T-cell (primary cell): ENCODE measurements around the gene NCAPD2. TPM values are rescaled to one million over a fixed set of nuclear protein-coding genes. Genes with fewer than 3 reads are reported as not detected.

Experiments used
- ATAC-seq, 4 experiments: fragments of 200-7000 bp in 3 of 4; fragments of 150-1000 bp in 1 of 4; cut with Tn5 transposase; replicated peaks in 1 of 4; 1 replicate in 3 of 4; 2 replicates in 1 of 4; pipeline ENCODE4 v1.10.0; 2021; ENCODE audit warnings: moderate library complexity in 3 of 4, mild to moderate bottlenecking in 2 of 4, moderate number of reproducible peaks in 1 of 4
- CTCF ChIA-PET, 2 donors: fragments of 300-600 bp; sonication (Branson Sonifier 250); formaldehyde crosslinking; loops; one replicate each; lab custom pipeline; 2022; ENCODE audit warnings: antibody characterized with exemption in 2 of 2; lab: Charles Lee
- POLR2A ChIA-PET, 2 donors: fragments of 300-600 bp; sonication (Branson Sonifier 250); formaldehyde crosslinking; loops; one replicate each; lab custom pipeline; 2022; ENCODE audit warnings: antibody characterized with exemption in 2 of 2; lab: Charles Lee
- DNase-seq, 35 experiments: peaks; one replicate each; pipeline versions ENCODE4 v3.0.0 to v3.0.0-alpha.2; 2013 to 2023
- H3K27ac ChIP-seq: one replicate; pipeline ENCODE4 v1.5.1; 2013; ENCODE audit warnings: low read length
- H3K27me3 ChIP-seq, 2 experiments: replicated peaks in 1 of 2; 1 replicate in 1 of 2; 2 replicates in 1 of 2; pipeline versions ENCODE4 v1.6.1 to v1.7.0; 2013; ENCODE audit warnings: low read length in 1 of 2, mixed read lengths in 1 of 2; ENCODE audit not compliant: control insufficient read depth in 2 of 2, insufficient read depth in 2 of 2; ENCODE audit errors: extremely low read depth in 1 of 2
- H3K36me3 ChIP-seq, 2 donors: 1 replicate in 1 of 2; 2 replicates in 1 of 2; pipeline versions ENCODE4 v1.6.1 to v1.7.0; 2013; ENCODE audit warnings: low read length in 1 of 2; ENCODE audit not compliant: control insufficient read depth in 2 of 2, insufficient read depth in 1 of 2; ENCODE audit errors: extremely low read depth in 1 of 2
- H3K4me1 ChIP-seq, 2 experiments: 1 replicate in 1 of 2; 2 replicates in 1 of 2; pipeline versions ENCODE4 v1.6.1 to v1.7.0; 2013; ENCODE audit warnings: low read length in 2 of 2, mixed read lengths in 1 of 2; ENCODE audit not compliant: insufficient read depth in 2 of 2, control insufficient read depth in 1 of 2; ENCODE audit errors: extremely low read depth in 1 of 2
- H3K4me3 ChIP-seq, 2 donors: 1 replicate in 1 of 2; 2 replicates in 1 of 2; pipeline versions ENCODE4 v1.5.1 to v1.7.0; 2013; ENCODE audit warnings: mild to moderate bottlenecking in 2 of 2, low read length in 1 of 2, moderate library complexity in 1 of 2; ENCODE audit not compliant: control insufficient read depth in 1 of 2; ENCODE audit errors: extremely low read depth in 1 of 2
- H3K9me3 ChIP-seq: 2 replicates; pipeline ENCODE4 v1.7.0; 2013
- H3K27ac Mint-ChIP-seq, 2 donors: one replicate each; pipeline ENCODE4 v1.8.0; 2020 to 2021; ENCODE audit warnings: mild to moderate bottlenecking in 2 of 2, mixed read lengths in 2 of 2
- H3K27me3 Mint-ChIP-seq, 2 donors: one replicate each; pipeline ENCODE4 v1.8.0; 2021 to 2022; ENCODE audit warnings: mixed read lengths in 2 of 2
- H3K36me3 Mint-ChIP-seq: one replicate; pipeline ENCODE4 v1.8.0; 2021; ENCODE audit warnings: mixed read lengths
- H3K4me1 Mint-ChIP-seq, 3 donors: one replicate each; pipeline ENCODE4 v1.8.0; 2020 to 2022; ENCODE audit warnings: mixed read lengths in 3 of 3, mild to moderate bottlenecking in 1 of 3
- H3K4me3 Mint-ChIP-seq, 3 donors: one replicate each; pipeline ENCODE4 v1.8.0; 2020 to 2022; ENCODE audit warnings: mild to moderate bottlenecking in 3 of 3, mixed read lengths in 3 of 3, moderate library complexity in 3 of 3
- H3K9me3 Mint-ChIP-seq, 3 donors: one replicate each; pipeline ENCODE4 v1.8.0; 2020 to 2022; ENCODE audit warnings: mixed read lengths in 3 of 3
- WGBS: methylation state at CpG from one replicate; pipeline ENCODE4 v1.1.5; 2013; ENCODE audit warnings: missing lambda C conversion rate; ENCODE audit not compliant: insufficient coverage; 5-methylcytosine and 5-hydroxymethylcytosine counted together
- total RNA-seq, 35 experiments: library from RNA in 6 of 35; stranded (reverse) in 6 of 35; fragments of 120-200 nt in 1 of 35; gene quantifications; one replicate each; pipeline versions ENCODE4 v1.2.1 to v1.2.4 and lab custom pipeline; 2013 to 2026

Gene NCAPD2
- total RNA-seq, 5 donors from 2014 or later (not counting 1 experiment from before 2014, with no cell fraction given), result 32.8 to 43.8 (median 40.7) TPM

- no peaks in the 10 kb centered on the region for H3K27me3 ChIP-seq
- ChIA-PET CTCF (no interaction called here), POLR2A (interaction anchor here in 1 of 2 donors (0.7 kb wide), 1 partner anchor 19 kb away, joined by 3 read pairs; no protein-coding TSS in a partner anchor)
- Mint-ChIP-seq H3K4me1 (no peaks in the 10 kb centered on the region), H3K27ac (peak overlapping the region in 1 of 2 donors; percentile 55), H3K36me3 (peaks cover 63% of the 10 kb centered on the region), H3K27me3 (no peaks in the 10 kb centered on the region), H3K4me3 (no peak overlapping the region), H3K9me3 (no peaks in the 10 kb centered on the region)
- no CpG with 5 or more reads among the region's 3 CpGs for WGBS
- ATAC-seq (no peak), DNase-seq (no peak)
- H3K4me1 ChIP-seq, result no peaks in the 10 kb centered on the region
- H3K36me3 ChIP-seq, result peaks cover 15 to 83% of the 10 kb centered on the region in 2 donors
- no peak overlapping the region for H3K4me3 ChIP-seq
- H3K27ac ChIP-seq, result no peak overlapping the region
- no peaks in the 10 kb centered on the region for H3K9me3 ChIP-seq
Observed at GRCh38 chr12:6520186-6520585, 26.3 kb downstream of the NCAPD2 start.

GRCh38 chr12:6522193-6522592, 28.3 kb downstream of the NCAPD2 start:
- H3K9me3 ChIP-seq, result no peaks in the 10 kb centered on the region
- H3K27me3 Mint-ChIP-seq, result no peaks in the 10 kb centered on the region
- CTCF ChIA-PET, result no interaction called here
- H3K36me3 ChIP-seq, result peaks cover 20 to 86% of the 10 kb centered on the region in 2 donors
- no peaks in the 10 kb centered on the region for H3K27me3 ChIP-seq
- DNase-seq, result no peak
- no peak overlapping the region for H3K27ac Mint-ChIP-seq
- H3K4me3 ChIP-seq, result no peak overlapping the region
- POLR2A ChIA-PET, result no interaction called here
- H3K27ac ChIP-seq, result no peak overlapping the region
- H3K9me3 Mint-ChIP-seq, result no peaks in the 10 kb centered on the region
- WGBS, result 80% methylated on average over 5 of the region's 10 CpGs
- H3K36me3 Mint-ChIP-seq, result peaks cover 66% of the 10 kb centered on the region
- no peak for ATAC-seq
- H3K4me1 ChIP-seq, result no peaks in the 10 kb centered on the region
- no peaks in the 10 kb centered on the region for H3K4me1 Mint-ChIP-seq
- no peak overlapping the region for H3K4me3 Mint-ChIP-seq

GRCh38 chr12:6523708-6524107, 29.8 kb downstream of the NCAPD2 start:
- no peaks in the 10 kb centered on the region for H3K9me3 Mint-ChIP-seq
- H3K36me3 Mint-ChIP-seq, result peaks cover 74% of the 10 kb centered on the region
- CTCF ChIA-PET, result interaction anchor here (0.7 to 1.1 kb wide), 2 partner anchors 28 to 1400 kb away, joined by 3 read pairs; no protein-coding TSS in a partner anchor
- H3K27me3 Mint-ChIP-seq, result no peaks in the 10 kb centered on the region
- peak overlapping the region in 1 of 2 donors; percentile 58 for H3K27ac Mint-ChIP-seq
- no peak overlapping the region for H3K27ac ChIP-seq
- ATAC-seq, result no peak
- POLR2A ChIA-PET, result no interaction called here
- no peaks in the 10 kb centered on the region for H3K4me1 Mint-ChIP-seq
- no peaks in the 10 kb centered on the region for H3K9me3 ChIP-seq
- WGBS, result 80% methylated on average over 1 of the region's 3 CpGs
- H3K36me3 ChIP-seq, result peaks cover 30 to 93% of the 10 kb centered on the region in 2 donors
- no peaks in the 10 kb centered on the region for H3K27me3 ChIP-seq
- no peak overlapping the region for H3K4me3 ChIP-seq
- no peaks in the 10 kb centered on the region for H3K4me1 ChIP-seq
- H3K4me3 Mint-ChIP-seq, result no peak overlapping the region
- DNase-seq, result no peak

- peaks cover 78% of the 10 kb centered on the region for H3K36me3 Mint-ChIP-seq
Observed at GRCh38 chr12:6524648-6525047, 30.7 kb downstream of the NCAPD2 start.

GRCh38 chr12:6526201-6526600, 32.3 kb downstream of the NCAPD2 start:
- WGBS, result 100% methylated on average over 5 of the region's 7 CpGs
- H3K9me3 ChIP-seq, result no peaks in the 10 kb centered on the region
- H3K4me1 ChIP-seq, result no peaks in the 10 kb centered on the region
- H3K27me3 ChIP-seq, result no peaks in the 10 kb centered on the region
- Mint-ChIP-seq H3K9me3 (no peaks in the 10 kb centered on the region), H3K4me1 (peaks cover 0 to 2% (median 1%) of the 10 kb centered on the region in 3 donors), H3K27me3 (no peaks in the 10 kb centered on the region), H3K4me3 (no peak overlapping the region), H3K36me3 (peaks cover 85% of the 10 kb centered on the region), H3K27ac (no peak overlapping the region)
- no peak overlapping the region for H3K4me3 ChIP-seq
- peaks cover 34 to 96% of the 10 kb centered on the region in 2 donors for H3K36me3 ChIP-seq
- no peak for ATAC-seq
- POLR2A ChIA-PET, result no interaction called here
- CTCF ChIA-PET, result interaction anchor here in 1 of 2 donors (0.6 kb wide), 1 partner anchor 45 kb away, joined by 3 read pairs; no protein-coding TSS in a partner anchor
- no peak for DNase-seq
- no peak overlapping the region for H3K27ac ChIP-seq

More at GRCh38 chr12:6524648-6525047, 30.7 kb downstream of the NCAPD2 start:
- no peaks in the 10 kb centered on the region for H3K4me1 ChIP-seq
- no peak overlapping the region for H3K4me3 Mint-ChIP-seq
- ChIA-PET CTCF (interaction anchor here in 1 of 2 donors (1.1 kb wide), 1 partner anchor 27 kb away, joined by 3 read pairs; no protein-coding TSS in a partner anchor), POLR2A (no interaction called here)
- no peaks in the 10 kb centered on the region for H3K4me1 Mint-ChIP-seq
- no peaks in the 10 kb centered on the region for H3K9me3 Mint-ChIP-seq
- no peak overlapping the region for H3K27ac ChIP-seq
- H3K27me3 ChIP-seq, result no peaks in the 10 kb centered on the region
- H3K27ac Mint-ChIP-seq, result no peak overlapping the region
- WGBS, result 100% methylated on average over 4 of the region's 5 CpGs
- H3K4me3 ChIP-seq, result no peak overlapping the region
- no peak for DNase-seq
- H3K36me3 ChIP-seq, result peaks cover 36 to 95% of the 10 kb centered on the region in 2 donors
- no peak for ATAC-seq
- no peaks in the 10 kb centered on the region for H3K9me3 ChIP-seq
- no peaks in the 10 kb centered on the region for H3K27me3 Mint-ChIP-seq

- Mint-ChIP-seq H3K36me3 (peaks cover 81% of the 10 kb centered on the region), H3K9me3 (no peaks in the 10 kb centered on the region), H3K27me3 (no peaks in the 10 kb centered on the region), H3K27ac (no peak overlapping the region), H3K4me3 (no peak overlapping the region), H3K4me1 (peaks cover under 1 to 5% (median 4%) of the 10 kb centered on the region in 3 donors)
- Histone ChIP-seq H3K27ac (no peak overlapping the region), H3K36me3 (peaks cover 34 to 90% of the 10 kb centered on the region in 2 donors), H3K4me3 (no peak overlapping the region), H3K9me3 (no peaks in the 10 kb centered on the region), H3K27me3 (no peaks in the 10 kb centered on the region), H3K4me1 (peaks cover 0 to 1% of the 10 kb centered on the region in 2 experiments)
- CTCF ChIA-PET, result interaction anchor here in 1 of 2 donors (0.6 kb wide), 1 partner anchor 46 kb away, joined by 3 read pairs; no protein-coding TSS in a partner anchor
- ATAC-seq (no peak), DNase-seq (no peak)
- WGBS, result 98% methylated on average over 12 of the region's 19 CpGs
- POLR2A ChIA-PET, result interaction anchor here (0.5 kb wide), 2 partner anchors 15 to 484 kb away, joined by 3 to 6 read pairs; no protein-coding TSS in a partner anchor
Observed at GRCh38 chr12:6526766-6527525, 33.0 kb downstream of the NCAPD2 start.
